GM19025 (cell line): ENCODE results near the gene SNRPD2.
A peak's percentile ranks its signal among the peaks of the same experiment; 100 is the strongest.
"Not testable (repeated sequence)": the region's sequence is repeated elsewhere in the genome, so short reads cannot be mapped to it uniquely, and the experiment has no call there.

Source experiments
- ATAC-seq: cut with Tn5 transposase; IDR thresholded peaks from one replicate; pipeline ENCODE4 v1.9.1; 2021; ENCODE audit warnings: mild to moderate bottlenecking, low read depth, moderate library complexity; ENCODE audit not compliant: unreplicated experiment

Gene SNRPD2

GRCh38 chr19:45691516-45692186, at the start of gene SNRPD2:
SNRPD2 (minus strand) TSS chr19:45691953; CDS start chr19:45691888, 65 bp downstream.
- ATAC-seq, result peak; percentile 42

DNA sequence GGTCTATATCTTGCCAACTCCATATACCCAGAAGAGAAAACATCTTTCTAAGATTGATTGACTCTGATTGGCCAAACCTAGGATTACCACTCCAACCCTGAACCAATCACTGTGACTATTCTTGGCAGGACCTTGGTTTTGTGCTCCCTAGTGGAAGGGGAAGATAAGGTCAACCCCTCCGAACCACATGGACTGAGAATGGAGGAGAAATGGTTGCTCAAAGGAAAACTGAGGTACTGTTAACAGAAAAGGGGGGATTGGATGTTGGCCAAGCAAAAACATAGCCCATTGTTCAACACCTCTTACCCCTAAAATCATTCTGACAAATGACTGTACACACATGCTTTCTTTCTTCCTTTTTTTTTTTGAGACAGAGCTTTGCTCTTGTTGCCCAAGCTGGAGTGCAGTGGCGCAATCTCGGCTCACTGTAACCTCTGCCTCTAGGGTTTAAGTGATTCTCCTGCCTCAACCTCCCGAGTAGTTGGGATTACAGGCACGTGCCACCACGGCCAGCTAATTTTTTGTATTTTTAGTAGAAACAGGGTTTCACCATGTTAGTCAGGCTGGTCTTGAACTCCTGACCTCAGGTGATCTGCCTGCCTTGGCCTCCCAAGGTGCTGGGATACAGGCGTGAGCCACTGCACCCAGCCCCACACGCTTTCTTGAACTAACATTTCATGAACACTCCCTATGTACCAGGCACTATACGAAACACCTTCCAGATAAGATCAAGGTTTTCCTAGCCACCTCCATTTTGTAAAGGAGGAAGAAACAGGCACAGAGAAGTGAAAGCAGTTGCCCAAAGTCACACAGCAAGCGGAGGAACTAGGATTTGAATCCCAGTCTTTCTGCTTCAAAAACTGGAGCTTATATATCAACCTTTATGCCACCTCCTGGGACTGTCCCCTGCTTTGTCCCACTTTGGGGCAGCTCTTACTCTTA, 48.0 kb upstream of the SNRPD2 start:
- no peak for ATAC-seq

- no peak for ATAC-seq
These were observed 41.5 kb upstream of the SNRPD2 start, which contains the start of gene MEIOSIN for GRCh38 chr19:45733160-45733810. MEIOSIN (plus strand) TSS chr19:45733439; CDS start chr19:45735377, 1,938 bp downstream.

GRCh38 chr19:45730368-45731288, 38.9 kb upstream of the SNRPD2 start, which contains the start of gene FBXO46:
FBXO46 (minus strand) TSS chr19:45730896; CDS start chr19:45713495, 17,401 bp downstream.
- peak; percentile 91 for ATAC-seq

GRCh38 chr19:45729800-45730290, 38.1 kb upstream of the SNRPD2 start:
- no peak for ATAC-seq

DNA sequence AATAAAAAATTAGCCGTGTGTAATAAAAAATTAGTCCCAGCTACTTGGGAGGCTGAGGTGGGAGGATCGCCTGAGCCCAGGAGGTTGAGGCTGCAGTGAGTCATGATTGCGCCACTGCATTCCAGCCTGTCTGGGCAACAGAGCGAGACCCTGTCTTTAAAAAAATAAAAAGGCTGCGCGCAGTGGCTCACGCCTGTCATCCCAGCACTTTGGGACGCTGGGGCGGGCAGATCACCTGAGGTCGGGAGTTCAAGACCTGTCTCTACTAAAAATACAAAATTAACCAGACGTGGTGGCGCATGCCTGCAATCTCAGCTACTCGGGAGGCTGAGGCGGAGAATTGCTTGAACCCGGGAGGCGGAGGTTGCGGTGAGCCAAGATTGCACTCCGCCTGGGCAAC, 36.9 kb upstream of the SNRPD2 start:
- not testable (repeated sequence) for ATAC-seq

- ATAC-seq, result not testable (repeated sequence)
These were observed 28.3 kb upstream of the SNRPD2 start for GRCh38 chr19:45720065-45720464.

GRCh38 chr19:45717983-45718650, 26.4 kb upstream of the SNRPD2 start:
- no peak for ATAC-seq

- ATAC-seq, result peak; percentile 94
These were observed 25.6 kb upstream of the SNRPD2 start for GRCh38 chr19:45717131-45717982.

- ATAC-seq, result no peak
These were observed 24.8 kb upstream of the SNRPD2 start for GRCh38 chr19:45716359-45717130.

DNA sequence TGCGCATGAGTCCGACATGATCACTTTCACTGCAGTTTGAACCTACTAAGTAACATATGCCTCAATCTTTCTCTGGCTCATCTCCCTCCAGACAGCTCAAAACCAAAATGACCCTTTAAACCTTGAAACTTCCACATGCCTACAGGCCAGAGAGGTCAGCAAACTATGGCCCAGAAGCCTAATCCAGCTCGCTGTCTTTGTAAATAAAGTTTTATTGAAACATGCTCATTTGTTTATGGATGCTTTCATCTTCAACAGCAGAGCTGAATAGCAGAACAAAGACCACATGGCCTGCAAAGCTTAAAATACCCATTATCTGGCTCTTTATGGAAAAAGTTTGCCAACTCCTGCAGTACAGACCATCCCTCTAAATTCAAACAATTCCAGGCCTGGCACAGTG, 23.4 kb upstream of the SNRPD2 start:
- no peak for ATAC-seq

GRCh38 chr19:45713141-45713540, 21.4 kb upstream of the SNRPD2 start:
- ATAC-seq, result no peak

- ATAC-seq, result no peak
These were observed 20.9 kb upstream of the SNRPD2 start for GRCh38 chr19:45712699-45713067.

DNA sequence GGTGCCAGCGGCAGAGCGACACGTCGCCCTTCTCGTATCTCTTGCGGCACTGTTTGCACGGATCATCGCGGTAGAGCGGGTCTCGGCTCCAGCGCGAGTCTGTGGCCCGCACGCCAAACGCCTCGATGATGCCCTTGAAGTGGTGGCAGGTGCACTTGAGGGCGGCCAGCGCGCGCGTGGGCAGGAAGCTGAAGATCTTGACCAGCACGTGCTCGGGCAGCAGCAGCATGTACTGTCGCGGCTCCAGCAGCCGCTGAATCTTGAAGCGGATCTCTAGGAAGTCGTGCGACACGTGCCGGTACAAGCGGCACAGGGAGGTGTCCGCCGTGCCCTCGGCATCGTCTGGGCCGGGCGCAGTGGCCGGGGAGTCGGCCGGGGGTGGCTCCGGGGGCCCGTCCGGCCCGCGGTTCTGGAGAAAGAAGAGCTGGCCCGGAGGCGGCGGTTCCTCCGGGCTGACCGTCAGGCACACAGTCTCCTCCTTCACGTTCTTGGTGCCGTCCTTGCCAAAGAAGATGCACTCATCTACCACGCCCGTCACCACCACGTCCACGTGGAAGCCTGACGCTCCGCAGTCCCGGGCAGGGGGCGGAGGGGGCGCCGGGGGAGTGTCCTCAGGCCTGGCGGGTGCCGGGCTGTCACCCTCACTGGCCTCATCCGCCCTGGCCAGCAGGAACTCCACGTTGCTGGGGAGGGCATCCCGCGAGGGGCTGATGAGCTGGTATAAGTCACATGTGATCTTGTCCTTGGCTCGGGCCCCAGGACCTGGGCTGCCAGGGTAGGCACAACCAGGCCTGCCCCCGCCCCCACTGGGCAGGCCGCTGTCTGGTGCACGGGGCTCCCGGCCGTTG, 20.3 kb upstream of the SNRPD2 start:
- no peak for ATAC-seq

GRCh38 chr19:45710356-45711130, 18.8 kb upstream of the SNRPD2 start:
- ATAC-seq, result no peak
